HG03060 (cell line): ENCODE measurements around the gene MDGA2.
"Not testable (repeated sequence)": the region's sequence is repeated elsewhere in the genome, so short reads cannot be mapped to it uniquely, and the experiment has no call there.

Experiments used
- ATAC-seq: cut with Tn5 transposase; IDR thresholded peaks from one replicate; pipeline ENCODE4 v1.9.1; 2021; ENCODE audit warnings: low read depth, moderate number of reproducible peaks; ENCODE audit not compliant: unreplicated experiment

MDGA2 gene

DNA sequence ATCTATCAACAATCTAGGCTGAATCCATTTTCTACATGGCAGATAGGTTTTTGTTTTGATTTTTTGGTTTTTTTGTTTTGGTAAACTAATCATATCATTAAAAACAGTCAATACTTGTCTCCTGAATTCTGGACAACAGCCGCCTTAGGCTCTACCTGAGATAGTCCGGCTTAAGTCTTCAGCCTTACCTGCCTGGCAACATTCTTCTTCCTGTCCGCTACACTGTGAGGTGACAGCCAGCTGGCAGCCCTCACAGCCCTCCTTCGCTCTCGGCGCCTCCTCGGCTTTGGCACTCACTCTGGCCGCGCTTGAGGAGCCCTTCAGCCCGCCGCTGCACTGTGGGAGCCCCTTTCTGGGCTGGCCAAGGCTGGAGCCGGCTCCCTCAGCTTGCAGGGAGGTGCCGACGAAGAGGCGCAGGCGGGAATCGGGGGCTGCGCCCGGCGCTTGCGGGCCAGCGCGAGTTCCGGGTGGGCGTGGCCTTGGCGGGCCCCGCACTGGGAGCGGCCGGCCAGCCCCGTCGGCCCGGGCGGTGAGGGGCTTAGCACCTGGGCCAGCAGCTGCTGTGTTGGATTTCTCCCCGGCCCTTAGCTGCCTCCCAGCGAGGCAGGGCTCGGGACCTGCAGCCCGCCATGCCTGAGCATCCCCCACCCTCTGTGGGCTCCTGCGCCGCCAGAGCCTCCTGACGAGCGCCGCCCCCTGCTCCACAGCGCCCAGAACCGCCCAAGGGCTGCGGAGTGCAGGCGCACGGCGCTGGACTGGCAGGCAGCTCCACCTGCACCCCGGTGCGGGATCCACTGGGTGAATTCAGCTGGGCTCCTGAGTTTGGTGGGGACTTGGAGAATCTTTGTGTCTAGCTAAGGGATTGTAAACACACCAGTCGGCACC lies 49.0 kb downstream of the MDGA2 start:
- no peak for ATAC-seq

DNA sequence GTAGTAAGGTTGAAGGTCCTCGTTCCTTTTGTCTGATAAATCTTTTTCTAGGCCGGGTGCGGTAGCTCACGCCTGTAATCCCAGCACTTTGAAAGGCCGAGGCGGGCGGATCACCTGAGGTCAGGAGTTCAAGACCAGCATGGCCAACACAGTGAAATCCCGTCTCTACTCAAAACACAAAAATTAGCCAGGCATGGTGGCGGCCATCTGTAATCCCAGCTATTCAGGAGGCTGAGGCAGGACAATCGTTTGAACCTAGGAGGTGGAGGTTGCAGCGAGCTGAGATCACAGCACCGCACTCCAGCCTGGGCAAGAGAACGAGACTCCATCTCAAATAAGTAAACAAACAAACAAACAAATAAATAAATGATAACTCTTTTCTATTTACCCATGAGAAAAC lies 51.3 kb downstream of the MDGA2 start:
- ATAC-seq, result not testable (repeated sequence)

- no peak for ATAC-seq
Observed at GRCh38 chr14:47619392-47619791, 56.0 kb downstream of the MDGA2 start.

DNA sequence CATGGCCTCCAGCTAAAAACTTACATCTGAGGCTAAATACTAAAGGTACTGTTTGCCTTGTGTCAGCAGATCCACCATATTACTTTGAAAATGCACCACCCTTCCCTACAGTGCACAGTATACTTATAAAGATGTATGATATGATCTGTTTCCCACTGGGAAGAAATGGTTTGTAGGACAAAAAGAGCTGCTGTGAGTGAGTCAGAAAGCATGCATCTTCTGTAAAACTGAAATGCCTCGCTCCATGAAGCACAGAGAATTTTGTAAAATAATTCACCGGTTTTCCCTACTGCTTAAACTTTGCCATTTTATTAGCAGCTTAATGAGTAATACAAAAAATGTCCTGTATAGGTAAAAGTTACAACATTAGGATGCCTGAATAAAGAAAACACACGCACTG lies 68.8 kb downstream of the MDGA2 start:
- no peak for ATAC-seq

DNA sequence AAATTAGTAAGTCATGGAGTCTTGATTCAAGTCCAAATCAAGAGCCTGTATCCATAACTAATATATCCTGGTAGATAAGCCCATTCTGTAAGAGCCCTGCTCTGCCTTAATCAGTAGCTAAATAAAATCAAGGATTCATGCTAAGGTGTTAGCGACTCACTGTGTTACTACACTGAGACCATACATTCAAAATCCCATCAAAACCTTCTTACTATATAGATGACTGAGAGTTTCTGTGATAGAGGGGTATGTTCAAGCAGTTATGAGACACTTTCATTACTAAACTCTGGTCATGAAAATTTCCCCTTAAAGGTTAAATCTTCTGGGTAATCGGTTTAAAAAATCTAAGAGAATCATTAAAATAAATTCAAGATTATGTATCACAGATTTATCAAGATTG lies 78.5 kb downstream of the MDGA2 start:
- ATAC-seq, result no peak

DNA sequence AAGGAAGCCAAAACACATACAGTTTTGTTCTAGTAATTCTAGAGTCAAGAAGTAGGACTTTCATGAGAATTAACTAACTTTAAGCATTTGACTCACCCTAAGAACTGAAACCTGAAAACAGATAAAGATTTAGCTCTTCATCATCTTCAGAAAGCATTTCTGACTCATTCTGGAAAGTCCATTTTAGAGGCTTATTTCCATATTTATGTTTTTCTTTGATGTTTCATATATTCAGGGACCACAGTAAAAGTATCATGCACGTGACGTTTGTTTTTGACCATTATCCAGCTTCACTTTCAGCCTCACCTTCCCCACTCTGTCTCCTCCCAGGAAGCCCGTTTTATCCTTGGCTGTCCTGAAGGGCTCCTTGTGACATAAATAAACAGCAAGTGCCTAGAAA lies 79.2 kb downstream of the MDGA2 start:
- peak; percentile 91 for ATAC-seq

- ATAC-seq, result no peak
Observed at GRCh38 chr14:47595552-47595951, 79.9 kb downstream of the MDGA2 start.

- no peak for ATAC-seq
Observed at GRCh38 chr14:47590767-47591495, 84.5 kb downstream of the MDGA2 start.

- no peak for ATAC-seq
Observed at GRCh38 chr14:47585447-47585846, 90.0 kb downstream of the MDGA2 start.

DNA sequence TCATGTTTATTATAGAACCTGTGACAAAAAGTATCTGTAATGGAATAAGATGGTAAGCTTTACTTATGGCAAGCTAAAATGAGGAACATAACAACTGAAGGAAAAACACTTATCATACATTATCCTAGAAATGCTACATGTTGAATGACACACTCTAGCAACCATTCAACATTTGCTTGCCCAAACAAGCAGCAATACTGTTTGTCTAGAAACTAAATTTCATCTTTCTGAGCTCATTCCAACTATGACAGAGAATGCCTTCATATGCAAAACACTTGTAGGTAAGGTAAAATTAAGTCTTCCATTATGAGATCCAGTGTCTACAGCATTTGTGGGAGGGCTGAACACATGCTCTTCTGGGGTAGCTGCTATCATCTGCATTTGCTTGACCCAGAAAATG lies 108.1 kb downstream of the MDGA2 start:
- no peak for ATAC-seq

GRCh38 chr14:47557894-47558293 lies 117.5 kb downstream of the MDGA2 start:
- ATAC-seq, result no peak

DNA sequence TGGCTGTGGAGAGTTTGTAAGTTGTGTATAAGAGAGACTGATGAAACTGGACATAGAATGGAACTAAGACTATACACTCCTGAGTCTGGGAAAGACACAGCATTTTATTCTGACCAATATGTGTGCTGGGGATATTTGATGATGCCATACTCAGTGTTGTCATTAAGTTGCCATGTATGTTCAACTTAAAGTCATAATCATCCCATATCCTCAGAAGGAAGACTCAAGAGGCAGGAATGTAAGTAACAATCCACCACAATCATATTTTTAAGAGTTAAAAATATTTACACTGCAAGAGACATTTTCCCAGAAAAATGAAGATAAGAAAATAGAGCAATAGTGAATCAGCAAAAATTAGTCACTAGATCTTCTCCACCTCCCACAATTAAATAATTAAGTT lies 120.1 kb downstream of the MDGA2 start:
- no peak for ATAC-seq

- ATAC-seq, result no peak
Observed at GRCh38 chr14:47549886-47550285, 125.5 kb downstream of the MDGA2 start.

DNA sequence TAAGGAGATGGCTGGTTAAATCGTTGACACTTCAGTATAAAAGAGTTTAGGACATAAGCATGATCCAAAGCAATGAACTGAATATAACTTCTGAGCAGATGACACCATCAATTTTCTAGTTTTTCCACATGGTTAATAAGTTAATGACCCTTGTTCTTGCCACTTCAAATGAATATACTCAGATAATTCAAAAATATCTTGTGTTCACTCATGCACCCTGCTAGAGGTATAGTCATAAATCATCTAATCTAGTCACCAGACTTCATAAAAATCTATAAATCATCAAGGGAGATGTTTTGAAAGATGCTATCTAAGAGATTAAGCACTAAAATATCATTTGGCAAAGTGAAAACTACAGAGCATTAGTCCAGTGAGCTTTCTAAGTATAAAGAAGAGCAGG lies 131.9 kb downstream of the MDGA2 start:
- ATAC-seq, result no peak

DNA sequence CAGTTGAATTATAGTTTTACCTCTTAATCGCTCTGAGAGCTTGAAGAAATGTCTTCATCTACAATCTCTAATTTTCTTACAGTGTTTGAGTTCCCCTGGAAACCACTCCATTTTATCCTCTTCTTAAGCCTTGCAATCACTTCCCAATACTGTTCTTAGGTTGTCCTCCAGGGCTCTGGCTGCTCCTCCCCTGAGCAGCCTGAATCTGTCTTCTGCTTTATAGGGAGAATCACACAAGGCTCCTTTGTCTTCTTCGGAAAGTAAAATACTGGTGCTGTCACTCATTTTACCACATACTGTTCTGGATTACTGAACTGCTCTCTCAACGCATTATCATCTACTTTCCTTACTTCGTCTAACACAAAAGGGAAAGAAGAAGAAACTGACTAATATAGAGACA lies 133.7 kb downstream of the MDGA2 start:
- ATAC-seq, result no peak

GRCh38 chr14:47539031-47539461 lies 136.4 kb downstream of the MDGA2 start:
- ATAC-seq, result no peak

DNA sequence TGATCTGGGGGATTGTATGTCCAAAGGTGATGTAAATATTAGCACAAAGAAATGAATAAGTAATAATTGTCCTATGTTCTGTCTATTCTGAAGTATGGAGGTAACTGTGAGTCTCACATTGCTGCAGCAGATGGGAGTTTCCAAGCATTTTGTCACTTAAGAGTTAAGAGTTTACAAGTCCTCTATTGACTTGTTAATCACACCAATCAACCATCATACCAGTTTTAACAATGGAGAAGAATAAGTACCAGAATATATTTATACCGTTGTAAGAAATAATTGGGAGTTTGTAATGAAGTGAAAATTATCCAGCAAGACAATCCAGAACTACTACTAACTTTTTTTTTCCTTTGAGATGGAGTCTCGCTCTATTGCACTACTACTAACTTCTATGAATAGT lies 139.1 kb downstream of the MDGA2 start:
- ATAC-seq, result no peak

DNA sequence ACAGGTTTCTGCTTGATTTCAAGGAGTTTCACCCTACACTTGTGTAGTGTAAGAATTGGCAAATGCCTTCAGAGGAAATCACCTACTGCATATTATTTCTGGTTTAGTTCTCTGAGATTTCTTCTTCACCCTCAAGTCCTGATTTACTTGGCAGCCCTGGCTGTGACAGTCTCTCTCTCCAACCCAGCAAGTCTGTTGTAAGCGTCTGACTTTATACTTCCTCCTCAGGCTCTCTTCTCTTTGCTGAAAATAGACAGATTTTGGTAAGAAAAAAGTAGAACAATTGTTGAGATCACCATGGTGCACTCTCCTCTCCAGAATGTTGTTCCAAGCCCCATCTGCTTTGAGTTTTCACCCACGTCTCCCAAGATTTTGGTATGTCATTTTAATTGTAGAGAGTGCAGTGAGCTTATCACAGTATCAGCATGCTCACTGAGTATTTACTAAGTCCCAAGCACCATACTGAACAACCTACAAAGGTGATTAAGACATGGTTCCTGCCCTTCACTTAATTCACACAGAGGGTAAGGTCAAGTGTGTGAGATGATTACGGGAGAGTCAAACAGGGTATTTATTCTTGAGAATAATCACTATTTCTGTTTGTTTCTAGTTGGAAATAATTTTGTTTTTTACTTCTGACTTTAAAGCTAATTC lies 148.7 kb downstream of the MDGA2 start:
- no peak for ATAC-seq

GRCh38 chr14:47524524-47524923 lies 150.9 kb downstream of the MDGA2 start:
- no peak for ATAC-seq

- ATAC-seq, result no peak
Observed at GRCh38 chr14:47520382-47520781, 155.0 kb downstream of the MDGA2 start.

- ATAC-seq, result no peak
Observed at GRCh38 chr14:47511829-47512228, 163.6 kb downstream of the MDGA2 start.
